Parathyroid adenoma (tissue), 2 donors: ENCODE data around the gene RPS6KA2.

Experiments used
- H2AFZ ChIP-seq: fragments of 300-600 bp; sonication (generic); one replicate; pipeline ENCODE4 v1.7.0; 2017; ENCODE audit warnings: antibody characterized with exemption, mild to moderate bottlenecking
- H3K27ac ChIP-seq: fragments of 300-600 bp; sonication (generic); one replicate; pipeline ENCODE4 v1.7.0; 2017
- H3K27me3 ChIP-seq: fragments of 300-600 bp; sonication (generic); one replicate; pipeline ENCODE4 v1.7.0; 2017; ENCODE audit warnings: low read length; ENCODE audit not compliant: control insufficient read depth, insufficient read depth
- H3K36me3 ChIP-seq: fragments of 300-600 bp; sonication (generic); one replicate; pipeline ENCODE4 v1.7.0; 2017; ENCODE audit warnings: low read length; ENCODE audit not compliant: control insufficient read depth, insufficient read depth
- H3K4me1 ChIP-seq: fragments of 300-600 bp; sonication (generic); one replicate; pipeline ENCODE4 v1.7.0; 2017; ENCODE audit warnings: control low read depth
- H3K4me2 ChIP-seq: fragments of 300-600 bp; sonication (generic); one replicate; pipeline ENCODE4 v1.7.0; 2017; ENCODE audit warnings: low read length
- H3K4me3 ChIP-seq: fragments of 300-600 bp; sonication (generic); one replicate; pipeline ENCODE4 v1.7.0; 2017; ENCODE audit warnings: low read depth, low read length
- H3K79me2 ChIP-seq: fragments of 300-600 bp; sonication (generic); one replicate; pipeline ENCODE4 v1.7.0; 2017; ENCODE audit warnings: control low read depth
- H3K9ac ChIP-seq: fragments of 300-600 bp; sonication (generic); one replicate; pipeline ENCODE4 v1.7.0; 2017; ENCODE audit warnings: mild to moderate bottlenecking
- H3K9me3 ChIP-seq: fragments of 300-600 bp; sonication (generic); one replicate; pipeline ENCODE4 v1.7.0; 2017; ENCODE audit warnings: low read length; ENCODE audit not compliant: control insufficient read depth
- TF ChIP-seq, protein P1 (sequence below): fragments of 300-600 bp; sonication (generic); IDR thresholded peaks from one replicate; pipeline ENCODE4 v1.7.0; 2017; ENCODE audit warnings: antibody characterized with exemption, mild to moderate bottlenecking
- donor health status: primary hyperparathyroidism.

RPS6KA2 gene

DNA sequence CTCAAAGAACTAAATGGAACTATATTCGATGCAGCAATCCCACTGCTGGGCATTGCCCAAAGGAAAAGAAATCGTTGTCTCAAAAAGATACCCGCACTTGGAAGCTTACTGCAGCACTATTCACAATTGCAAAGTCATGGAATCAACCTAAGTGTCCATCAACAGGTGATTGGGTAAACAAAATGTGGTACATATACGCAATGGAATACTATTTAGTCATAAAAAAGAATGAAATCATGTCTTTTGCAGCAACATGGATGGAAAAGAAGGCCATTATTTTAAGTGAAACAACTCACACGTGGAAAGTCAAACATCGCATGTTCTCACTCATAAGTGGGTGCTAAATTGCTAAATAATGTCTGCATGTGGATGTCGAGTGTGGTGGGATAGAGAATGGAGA lies 173.4 kb downstream of the RPS6KA2 start:
- H3K4me2 ChIP-seq = no peak overlapping the region
- no peaks in the 10 kb centered on the region for H3K27me3 ChIP-seq
- H2AFZ ChIP-seq = no peak overlapping the region
- H3K9ac ChIP-seq = no peak overlapping the region
- H3K79me2 ChIP-seq = no peaks in the 10 kb centered on the region
- no peak overlapping the region for H3K4me3 ChIP-seq
- H3K36me3 ChIP-seq = no peaks in the 10 kb centered on the region
- TF ChIP-seq, protein P1, sequence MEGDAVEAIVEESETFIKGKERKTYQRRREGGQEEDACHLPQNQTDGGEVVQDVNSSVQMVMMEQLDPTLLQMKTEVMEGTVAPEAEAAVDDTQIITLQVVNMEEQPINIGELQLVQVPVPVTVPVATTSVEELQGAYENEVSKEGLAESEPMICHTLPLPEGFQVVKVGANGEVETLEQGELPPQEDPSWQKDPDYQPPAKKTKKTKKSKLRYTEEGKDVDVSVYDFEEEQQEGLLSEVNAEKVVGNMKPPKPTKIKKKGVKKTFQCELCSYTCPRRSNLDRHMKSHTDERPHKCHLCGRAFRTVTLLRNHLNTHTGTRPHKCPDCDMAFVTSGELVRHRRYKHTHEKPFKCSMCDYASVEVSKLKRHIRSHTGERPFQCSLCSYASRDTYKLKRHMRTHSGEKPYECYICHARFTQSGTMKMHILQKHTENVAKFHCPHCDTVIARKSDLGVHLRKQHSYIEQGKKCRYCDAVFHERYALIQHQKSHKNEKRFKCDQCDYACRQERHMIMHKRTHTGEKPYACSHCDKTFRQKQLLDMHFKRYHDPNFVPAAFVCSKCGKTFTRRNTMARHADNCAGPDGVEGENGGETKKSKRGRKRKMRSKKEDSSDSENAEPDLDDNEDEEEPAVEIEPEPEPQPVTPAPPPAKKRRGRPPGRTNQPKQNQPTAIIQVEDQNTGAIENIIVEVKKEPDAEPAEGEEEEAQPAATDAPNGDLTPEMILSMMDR = no peak
- no peaks in the 10 kb centered on the region for H3K9me3 ChIP-seq
- no peak overlapping the region for H3K27ac ChIP-seq
- no peaks in the 10 kb centered on the region for H3K4me1 ChIP-seq

DNA sequence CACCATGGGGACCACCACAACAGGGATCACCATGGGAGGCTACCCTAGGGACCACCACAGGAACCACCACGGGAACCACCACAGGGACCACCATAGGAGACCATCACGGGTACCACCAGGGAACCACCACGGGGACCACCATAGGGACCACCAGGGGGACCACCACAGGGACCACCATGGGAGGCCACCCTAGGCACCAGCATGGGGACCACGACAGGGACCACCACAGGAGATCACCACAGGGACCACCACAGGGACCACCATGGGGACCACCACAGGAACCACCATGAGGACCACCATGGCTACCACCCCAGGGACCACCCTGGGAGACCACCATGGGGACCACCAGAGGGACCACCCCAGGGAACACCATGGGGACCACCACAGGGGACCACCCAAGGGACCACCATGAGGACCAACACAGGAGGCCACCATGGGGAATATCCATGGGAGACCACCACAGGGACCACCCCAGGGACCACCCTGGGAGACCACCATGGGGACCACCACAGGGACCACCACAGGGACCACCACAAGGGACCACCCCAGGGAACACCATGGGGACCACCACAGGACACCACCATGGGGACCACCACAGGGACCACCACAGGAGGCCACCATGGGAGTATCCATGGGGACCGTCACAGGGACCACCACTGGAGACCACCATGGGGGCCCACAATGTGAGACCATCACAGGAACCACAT lies 176.7 kb downstream of the RPS6KA2 start:
- H2AFZ ChIP-seq = no peak overlapping the region
- H3K4me1 ChIP-seq = no peaks in the 10 kb centered on the region
- no peaks in the 10 kb centered on the region for H3K36me3 ChIP-seq
- H3K27me3 ChIP-seq = no peaks in the 10 kb centered on the region
- H3K4me2 ChIP-seq = no peak overlapping the region
- H3K4me3 ChIP-seq = no peak overlapping the region
- no peaks in the 10 kb centered on the region for H3K9me3 ChIP-seq
- no peaks in the 10 kb centered on the region for H3K79me2 ChIP-seq
- H3K27ac ChIP-seq = no peak overlapping the region
- TF ChIP-seq, protein P1 = no peak
- H3K9ac ChIP-seq = no peak overlapping the region

DNA sequence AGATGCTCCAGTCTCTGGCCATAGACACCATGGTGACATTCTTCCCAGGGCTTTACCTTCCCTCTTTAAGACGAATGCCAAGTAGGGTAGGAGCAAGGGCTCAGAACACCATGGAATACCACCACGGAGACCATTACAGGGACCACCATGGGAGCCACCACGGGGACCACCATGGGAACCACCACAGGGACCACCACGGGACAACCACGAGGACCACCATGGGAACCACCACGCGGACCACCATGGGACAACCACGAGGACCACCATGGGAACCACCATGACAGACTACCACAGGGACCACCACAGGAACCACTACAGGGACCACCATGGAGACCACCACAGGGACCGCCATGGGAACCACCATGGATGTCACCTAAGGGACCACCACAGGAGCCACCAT lies 177.4 kb downstream of the RPS6KA2 start:
- Histone ChIP-seq H3K4me1 (no peaks in the 10 kb centered on the region), H2AFZ (no peak overlapping the region), H3K79me2 (no peaks in the 10 kb centered on the region), H3K4me2 (no peak overlapping the region), H3K9me3 (no peaks in the 10 kb centered on the region), H3K4me3 (no peak overlapping the region), H3K27ac (no peak overlapping the region), H3K9ac (no peak overlapping the region), H3K36me3 (no peaks in the 10 kb centered on the region), H3K27me3 (no peaks in the 10 kb centered on the region)
- TF ChIP-seq, protein P1 = no peak

DNA sequence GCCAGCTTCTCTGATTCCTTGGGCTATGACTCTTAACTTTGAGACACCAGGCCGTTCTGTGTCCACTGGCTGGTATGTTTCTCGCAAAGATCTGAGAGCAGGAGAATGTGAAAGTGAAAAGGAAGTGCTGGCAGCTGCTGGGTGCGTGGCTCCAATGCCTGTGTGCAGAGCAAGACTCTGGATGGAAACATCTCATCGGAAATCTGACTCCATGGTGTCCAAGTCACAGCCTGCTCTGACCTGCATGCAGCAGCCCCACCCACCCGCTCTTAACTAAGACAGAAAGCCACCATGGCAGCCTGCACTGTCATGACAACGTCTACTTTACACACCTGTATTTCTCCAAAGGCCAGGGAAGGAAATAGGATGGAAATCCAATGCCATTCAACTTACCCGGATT lies 178.0 kb downstream of the RPS6KA2 start:
- Histone ChIP-seq H3K27me3 (no peaks in the 10 kb centered on the region), H3K9me3 (no peaks in the 10 kb centered on the region), H3K27ac (no peak overlapping the region), H3K36me3 (no peaks in the 10 kb centered on the region), H3K4me2 (no peak overlapping the region), H3K79me2 (no peaks in the 10 kb centered on the region), H2AFZ (no peak overlapping the region), H3K4me3 (no peak overlapping the region), H3K4me1 (no peaks in the 10 kb centered on the region), H3K9ac (no peak overlapping the region)
- TF ChIP-seq, protein P1 = no peak

DNA sequence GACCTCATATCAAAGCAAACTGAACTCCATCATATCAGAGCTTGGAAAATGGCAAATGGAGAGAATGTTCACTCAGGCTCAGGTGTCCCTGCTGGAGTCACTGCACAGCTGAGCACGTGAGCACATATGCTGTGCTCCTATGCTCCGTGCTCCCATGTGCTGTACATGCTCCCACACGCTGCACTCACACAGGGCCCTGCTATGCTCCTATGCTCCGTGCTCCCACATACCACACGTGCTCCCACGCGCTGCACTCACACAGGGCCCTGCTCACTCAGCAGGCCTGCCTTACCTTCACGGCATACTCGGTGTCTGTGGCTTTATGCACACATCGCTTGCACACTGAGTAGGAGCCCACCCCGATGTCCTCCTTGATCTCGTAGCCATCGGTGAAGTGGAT lies 178.6 kb downstream of the RPS6KA2 start:
- Histone ChIP-seq H3K4me2 (no peak overlapping the region), H3K4me3 (no peak overlapping the region), H3K27me3 (no peaks in the 10 kb centered on the region), H2AFZ (no peak overlapping the region), H3K27ac (no peak overlapping the region), H3K79me2 (no peaks in the 10 kb centered on the region), H3K9me3 (no peaks in the 10 kb centered on the region), H3K9ac (no peak overlapping the region), H3K36me3 (no peaks in the 10 kb centered on the region), H3K4me1 (no peaks in the 10 kb centered on the region)
- TF ChIP-seq, protein P1 = no peak
